GM23248 (cell line): ENCODE measurements around the gene TMEM35B.
"Not testable (repeated sequence)": the region's sequence is repeated elsewhere in the genome, so short reads cannot be mapped to it uniquely, and the experiment has no call there.

Experiments
- EZH2 ChIP-seq: fragments of 200-600 bp; sonication (generic); IDR thresholded peaks from 2 replicates; pipeline ENCODE4 v1.6.1; 2018; ENCODE audit warnings: antibody characterized with exemption, mild to moderate bottlenecking; ENCODE audit not compliant: insufficient read depth, poor library complexity, severe bottlenecking
- EZH2phosphoT487 ChIP-seq: fragments of 200-600 bp; sonication (generic); IDR thresholded peaks from 2 replicates; pipeline ENCODE4 v1.6.1; 2018; ENCODE audit warnings: antibody characterized with exemption, moderate library complexity, mild to moderate bottlenecking, low read depth; ENCODE audit not compliant: insufficient read depth

GRCh38 chr1:34947641-34948314, 37.4 kb downstream of the TMEM35B start:
- not testable (repeated sequence) for TF ChIP-seq EZH2, EZH2phosphoT487
